UCSD-AML1 (cell line): ENCODE data around the gene LRP1.
A peak's percentile ranks its signal among the peaks of the same experiment; 100 is the strongest.

ENCODE experiments used
- DNase-seq: peaks from one replicate; lab custom pipeline; 2025; ENCODE audit not compliant: unreplicated experiment; lab: John Stamatoyannopoulos, UW

Gene LRP1

DNA sequence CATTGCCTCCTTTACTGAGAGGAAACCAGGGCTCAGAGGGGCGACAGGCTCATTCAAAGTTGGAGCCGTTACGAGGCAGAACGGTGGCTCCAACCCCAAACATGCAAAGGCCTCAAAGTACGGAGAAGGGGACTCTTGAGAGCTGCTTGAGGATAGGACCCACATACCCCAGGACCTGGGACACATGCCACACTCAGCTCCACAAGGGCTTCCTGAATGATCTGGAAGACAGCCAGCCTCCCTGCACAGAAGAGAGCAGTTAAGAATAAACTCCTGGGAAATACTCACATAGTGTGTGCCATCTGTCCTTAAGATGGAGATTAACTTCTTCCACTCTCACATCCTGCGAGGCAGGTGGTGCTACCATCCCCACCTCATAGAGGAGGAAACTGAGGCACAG lies 61.8 kb downstream of the LRP1 start:
- DNase-seq: no peak

GRCh38 chr12:57190821-57191220 lies 62.5 kb downstream of the LRP1 start:
- DNase-seq: no peak

- no peak for DNase-seq
Measured at GRCh38 chr12:57191410-57191809, 63.1 kb downstream of the LRP1 start.

DNA sequence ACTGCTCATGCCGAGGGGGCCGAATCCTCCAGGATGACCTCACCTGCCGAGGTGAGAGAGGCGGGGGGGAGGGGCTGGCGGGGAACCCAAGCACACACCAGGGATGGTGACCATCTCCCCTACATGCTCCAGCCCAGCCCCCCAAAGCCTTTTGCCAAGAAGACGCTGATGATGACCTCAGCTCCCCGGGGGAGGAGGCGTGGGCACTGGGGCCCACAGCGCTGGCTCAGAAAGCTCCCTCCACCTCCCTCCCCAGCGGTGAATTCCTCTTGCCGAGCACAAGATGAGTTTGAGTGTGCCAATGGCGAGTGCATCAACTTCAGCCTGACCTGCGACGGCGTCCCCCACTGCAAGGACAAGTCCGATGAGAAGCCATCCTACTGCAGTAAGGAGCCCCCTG lies 64.6 kb downstream of the LRP1 start:
- DNase-seq: no peak

DNA sequence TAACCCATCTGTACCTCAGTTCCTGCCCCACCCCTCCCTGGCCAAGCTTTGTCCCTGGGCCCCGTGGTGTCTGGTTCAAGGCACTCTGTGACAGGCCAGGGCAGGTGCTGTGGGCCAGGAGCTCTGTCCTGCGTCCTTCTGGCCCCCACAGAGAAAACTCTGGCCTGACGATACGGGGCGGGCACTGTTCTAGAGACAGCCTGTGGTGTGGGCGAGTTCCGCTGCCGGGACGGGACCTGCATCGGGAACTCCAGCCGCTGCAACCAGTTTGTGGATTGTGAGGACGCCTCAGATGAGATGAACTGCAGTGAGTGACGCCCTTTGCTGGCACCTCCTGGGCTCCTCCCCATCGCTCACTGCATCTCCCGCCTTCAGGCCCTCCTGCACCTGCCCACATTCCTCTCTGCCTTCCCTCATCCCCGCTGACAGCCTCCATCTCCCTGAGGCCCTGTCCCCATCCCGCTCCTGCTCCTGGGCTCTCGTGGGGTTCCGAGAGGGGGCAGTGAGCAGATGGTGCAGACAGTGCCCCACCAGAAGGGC lies 65.5 kb downstream of the LRP1 start:
- DNase-seq: no peak

DNA sequence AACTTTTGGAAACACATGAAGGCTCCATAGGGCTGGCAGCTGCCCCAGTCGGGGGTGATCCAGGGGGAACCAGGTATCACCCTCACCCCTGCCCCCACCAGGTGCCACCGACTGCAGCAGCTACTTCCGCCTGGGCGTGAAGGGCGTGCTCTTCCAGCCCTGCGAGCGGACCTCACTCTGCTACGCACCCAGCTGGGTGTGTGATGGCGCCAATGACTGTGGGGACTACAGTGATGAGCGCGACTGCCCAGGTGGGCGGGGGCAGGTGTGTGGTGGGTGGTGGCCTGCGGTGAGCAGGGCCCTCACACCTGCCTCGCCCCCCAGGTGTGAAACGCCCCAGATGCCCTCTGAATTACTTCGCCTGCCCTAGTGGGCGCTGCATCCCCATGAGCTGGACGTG lies 66.0 kb downstream of the LRP1 start:
- no peak for DNase-seq

- DNase-seq: no peak
Measured at GRCh38 chr12:57195186-57195585, 66.9 kb downstream of the LRP1 start.

GRCh38 chr12:57195611-57196371 lies 67.5 kb downstream of the LRP1 start:
- peak; percentile 61 for DNase-seq

DNA sequence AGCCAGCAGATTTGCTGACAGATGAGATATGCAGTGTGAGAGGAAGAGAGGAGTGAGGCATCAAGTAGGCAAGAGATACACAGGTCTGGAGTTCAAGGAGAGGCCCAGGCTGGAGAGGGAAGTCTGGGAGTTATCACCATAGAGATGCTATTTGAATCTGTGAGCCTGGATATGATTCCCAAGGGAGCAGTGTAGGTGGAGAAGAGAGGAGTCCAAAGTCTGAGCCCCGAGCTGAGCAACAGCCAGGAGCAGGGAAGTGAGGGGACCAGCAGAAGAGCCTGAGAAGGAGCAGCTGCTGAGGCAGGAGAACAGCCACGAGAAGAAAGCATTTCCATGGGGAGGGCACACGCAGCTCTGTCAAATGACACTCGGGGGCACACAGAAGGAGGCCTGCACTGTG lies 68.2 kb downstream of the LRP1 start:
- no peak for DNase-seq

GRCh38 chr12:57196956-57197355 lies 68.7 kb downstream of the LRP1 start:
- DNase-seq: peak; percentile 24

GRCh38 chr12:57198329-57198728 lies 70.0 kb downstream of the LRP1 start:
- DNase-seq: no peak

DNA sequence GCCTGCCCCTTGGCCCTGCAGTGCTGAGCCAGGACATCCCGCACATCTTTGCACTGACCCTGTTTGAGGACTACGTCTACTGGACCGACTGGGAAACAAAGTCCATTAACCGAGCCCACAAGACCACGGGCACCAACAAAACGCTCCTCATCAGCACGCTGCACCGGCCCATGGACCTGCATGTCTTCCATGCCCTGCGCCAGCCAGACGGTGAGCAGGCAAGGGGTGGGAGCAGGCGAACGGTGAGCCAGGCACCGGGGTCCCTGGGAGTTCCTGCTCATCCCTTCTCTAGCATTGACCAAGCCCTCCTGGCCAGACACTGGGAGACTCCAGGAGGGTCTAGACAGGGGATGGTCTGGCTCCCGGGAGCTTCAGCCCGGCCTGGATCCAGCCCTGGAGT lies 70.9 kb downstream of the LRP1 start:
- no peak for DNase-seq

DNA sequence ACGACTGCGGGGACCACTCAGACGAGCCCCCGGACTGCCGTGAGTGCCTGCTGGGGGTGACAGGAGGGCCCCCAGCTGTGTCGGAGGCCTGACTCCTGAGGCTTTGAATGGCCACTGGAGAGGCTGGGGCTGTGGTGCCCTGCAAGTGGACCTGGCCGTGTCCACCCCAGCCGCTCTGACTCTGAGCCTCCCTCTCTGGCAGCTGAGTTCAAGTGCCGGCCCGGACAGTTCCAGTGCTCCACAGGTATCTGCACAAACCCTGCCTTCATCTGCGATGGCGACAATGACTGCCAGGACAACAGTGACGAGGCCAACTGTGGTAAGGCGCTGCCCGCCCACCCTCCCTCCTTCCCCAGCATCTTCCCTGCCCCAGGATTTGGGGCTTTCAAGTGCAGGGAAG lies 72.2 kb downstream of the LRP1 start:
- no peak for DNase-seq

DNA sequence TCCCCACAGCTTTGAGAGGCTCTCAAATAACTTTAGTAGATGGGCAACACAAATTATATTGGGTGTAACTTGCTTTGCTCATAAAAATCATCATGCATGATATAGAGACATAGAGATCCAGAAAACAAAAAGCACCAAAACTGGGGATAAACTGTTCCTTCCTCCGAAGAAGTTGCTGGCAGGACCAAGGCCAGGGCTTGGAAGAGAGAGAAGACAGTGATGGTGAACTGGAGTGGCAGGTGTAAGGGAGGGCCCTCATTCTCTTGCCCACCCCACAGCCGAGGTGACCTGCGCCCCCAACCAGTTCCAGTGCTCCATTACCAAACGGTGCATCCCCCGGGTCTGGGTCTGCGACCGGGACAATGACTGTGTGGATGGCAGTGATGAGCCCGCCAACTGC lies 72.9 kb downstream of the LRP1 start:
- DNase-seq: no peak

- DNase-seq: no peak
Measured at GRCh38 chr12:57201631-57202030, 73.3 kb downstream of the LRP1 start.

GRCh38 chr12:57202321-57202720 lies 74.0 kb downstream of the LRP1 start:
- no peak for DNase-seq

- no peak for DNase-seq
Measured at GRCh38 chr12:57203201-57203600, 74.9 kb downstream of the LRP1 start.

- no peak for DNase-seq
Measured at GRCh38 chr12:57203791-57204190, 75.5 kb downstream of the LRP1 start.

DNA sequence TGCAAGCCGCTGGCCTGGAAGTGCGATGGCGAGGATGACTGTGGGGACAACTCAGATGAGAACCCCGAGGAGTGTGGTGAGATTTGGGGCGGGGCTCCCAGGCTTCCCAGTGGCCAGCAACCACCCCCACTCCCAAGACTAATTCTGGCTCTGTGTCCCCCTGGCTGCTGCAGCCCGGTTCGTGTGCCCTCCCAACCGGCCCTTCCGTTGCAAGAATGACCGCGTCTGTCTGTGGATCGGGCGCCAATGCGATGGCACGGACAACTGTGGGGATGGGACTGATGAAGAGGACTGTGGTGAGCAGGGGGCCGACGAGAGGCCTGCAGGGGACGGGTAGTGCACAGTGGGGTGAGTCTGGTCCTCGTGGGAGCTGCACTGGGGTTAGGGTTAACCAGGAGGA lies 76.2 kb downstream of the LRP1 start:
- DNase-seq: no peak

DNA sequence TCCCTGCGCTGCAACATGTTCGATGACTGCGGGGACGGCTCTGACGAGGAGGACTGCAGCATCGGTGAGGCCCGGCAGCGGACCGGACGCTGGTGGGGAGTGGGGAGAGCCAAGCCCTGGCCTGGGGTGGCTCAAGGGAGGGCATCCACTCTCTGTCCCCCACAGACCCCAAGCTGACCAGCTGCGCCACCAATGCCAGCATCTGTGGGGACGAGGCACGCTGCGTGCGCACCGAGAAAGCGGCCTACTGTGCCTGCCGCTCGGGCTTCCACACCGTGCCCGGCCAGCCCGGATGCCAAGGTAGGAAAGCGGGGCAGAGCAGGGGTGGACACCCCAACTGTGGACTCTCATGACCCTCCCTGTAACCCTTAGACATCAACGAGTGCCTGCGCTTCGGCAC lies 76.9 kb downstream of the LRP1 start:
- DNase-seq: no peak

DNA sequence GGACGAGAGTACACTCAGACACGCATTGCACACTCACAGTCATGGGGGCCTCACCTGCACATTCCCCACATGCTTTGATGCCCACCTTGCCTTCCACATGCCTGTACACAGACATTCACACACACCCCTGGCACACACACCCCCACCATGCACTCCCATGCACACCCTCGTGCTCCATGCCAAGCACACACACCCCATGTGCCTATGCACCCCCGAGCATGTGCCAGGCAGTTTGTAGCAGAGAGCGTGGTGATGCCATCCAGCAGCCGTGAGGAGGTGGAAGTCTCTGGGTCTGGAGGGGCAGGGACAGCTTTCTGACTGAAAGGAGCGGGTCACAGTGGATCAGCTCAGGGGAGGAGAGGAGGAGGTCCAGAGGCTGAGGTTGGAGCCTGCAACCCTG lies 77.6 kb downstream of the LRP1 start:
- no peak for DNase-seq

DNA sequence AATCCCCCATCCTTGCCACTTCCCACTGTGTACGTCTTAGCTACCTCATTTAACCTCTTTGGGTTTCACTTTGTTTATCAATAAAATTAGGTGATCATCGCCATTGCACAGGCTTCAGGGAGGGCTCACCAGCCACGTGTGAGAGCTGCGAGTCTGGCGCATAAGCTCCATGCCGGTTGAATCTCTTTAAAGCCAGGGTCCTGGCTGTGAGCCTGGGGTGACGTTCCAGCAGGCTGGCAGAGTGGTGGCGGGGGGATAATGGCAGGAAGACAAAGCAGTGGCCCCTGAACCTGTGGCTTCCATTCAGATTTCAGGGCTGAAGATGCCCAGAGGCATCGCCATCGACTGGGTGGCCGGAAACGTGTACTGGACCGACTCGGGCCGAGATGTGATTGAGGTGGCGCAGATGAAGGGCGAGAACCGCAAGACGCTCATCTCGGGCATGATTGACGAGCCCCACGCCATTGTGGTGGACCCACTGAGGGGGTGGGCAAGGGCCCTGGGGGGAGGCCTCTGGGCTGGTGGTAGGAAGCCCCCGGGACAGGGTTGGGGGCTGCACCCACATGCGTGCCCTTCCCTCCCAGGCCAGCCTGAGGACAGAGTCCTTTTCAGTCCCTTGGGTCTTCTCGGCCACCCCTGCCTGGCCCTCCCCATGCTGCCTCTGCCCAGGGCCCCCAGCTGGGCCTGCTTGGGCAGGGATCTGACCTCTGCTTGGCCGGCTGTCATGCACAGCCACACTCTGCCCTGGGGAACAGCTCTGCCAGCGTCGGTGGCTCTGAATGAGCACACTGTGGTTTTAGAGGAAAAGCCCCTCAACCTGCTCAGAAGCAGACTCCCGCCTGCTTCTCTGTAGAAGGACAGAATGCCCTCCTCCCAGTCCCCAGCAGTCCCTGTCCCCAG lies 79.7 kb downstream of the LRP1 start:
- DNase-seq: no peak
